Psoas muscle (tissue), 8 donors: Measurements from ENCODE around the gene FHAD1. TPM values are rescaled to one million over a fixed set of nuclear protein-coding genes. Genes with fewer than 3 reads are reported as not detected.

Source experiments
- ATAC-seq, 4 donors: fragments of 200-7000 bp; cut with Tn5 transposase; one replicate each; pipeline ENCODE4 v1.9.1; 2020; ENCODE audit warnings: moderate library complexity in 3 of 4, mild to moderate bottlenecking in 2 of 4
- DNase-seq, 2 donors: peaks; one replicate each; pipeline ENCODE4 v3.0.0-alpha.2; 2020
- H3K27ac ChIP-seq: fragments of 200-600 bp; one replicate; pipeline ENCODE4 v1.8.0; 2022
- H3K27me3 ChIP-seq, 3 donors: fragments of 200-600 bp in 1 of 3; one replicate each; pipeline versions ENCODE4 v1.6.1 to v1.8.0; 2013 to 2022; ENCODE audit warnings: low read length in 2 of 3, mild to moderate bottlenecking in 2 of 3, moderate library complexity in 1 of 3; ENCODE audit not compliant: insufficient read depth in 3 of 3
- H3K36me3 ChIP-seq, 2 donors: fragments of 200-600 bp in 1 of 2; one replicate each; pipeline versions ENCODE4 v1.6.1 to v1.8.0; 2013 to 2022; ENCODE audit warnings: low read depth in 1 of 2, mild to moderate bottlenecking in 1 of 2, moderate library complexity in 1 of 2; ENCODE audit not compliant: insufficient read depth in 1 of 2
- H3K4me1 ChIP-seq: fragments of 200-600 bp; one replicate; pipeline ENCODE4 v1.8.0; 2022
- H3K4me3 ChIP-seq: fragments of 200-600 bp; one replicate; pipeline ENCODE4 v1.8.0; 2022; ENCODE audit warnings: mild to moderate bottlenecking
- H3K9me3 ChIP-seq: fragments of 200-600 bp; one replicate; pipeline ENCODE4 v1.8.0; 2022
- CTCF ChIP-seq: fragments of 200-600 bp; IDR thresholded peaks from one replicate; pipeline ENCODE4 v1.8.0; 2022; ENCODE audit warnings: antibody characterized with exemption
- WGBS, 3 donors: extraction: QIAGEN DNeasy Blood & Tissue Kit; methylation state at CpG; one replicate each; pipeline versions ENCODE4 v1.1.6 to v1.1.7; 2013; 5-methylcytosine and 5-hydroxymethylcytosine counted together
- intact Hi-C, 2 donors: fragments of 100-400 bp; cut with DNase I; formaldehyde crosslinking; loops; one replicate each; pipeline versions ENCODE4 v1.11.0 to v1.14.2; 2022
- polyA plus RNA-seq, 3 donors: library from polyadenylated mRNA; stranded (reverse); fragments of 200-250 nt; gene quantifications; one replicate each; pipeline ENCODE4 v1.2.3, GENCODE V29; 2013
- total RNA-seq, 4 donors: library from RNA; stranded (reverse); fragmentation: NEBNext Ultra II Directional in 2 of 4; extraction: Animal tissue kit (Norgen Biotek cat#: 25700) in 2 of 4; gene quantifications; one replicate each; pipeline versions ENCODE4 v1.2.1 to v1.2.4, GENCODE V29; 2021 to 2023
- donor health status: healthy with polysubstance abuse.
- donor health status: DM: no; HTN: no; CAD: no; lungs with moderate emphysema.
- donor health status: Bipolar disorder and iron deficiency.
- donor health status: healthy.
- donor health status: DM: yes; HTN: yes; CAD: no.
- donor health status: DM: no; HTN: no; CAD: no.
- donor health status: DM: no; HTN: no; CAD: no.
- donor health status: DM: yes; HTN: yes; CAD: no.

The FHAD1 gene
- total and polyA plus RNA-seq, 7 donors: 0.03 to 0.24 (median 0.06) TPM; not detected in 4

- ATAC-seq (no peak), DNase-seq (no peak)
- WGBS, 3 donors: 88 to 96% (median 91%) methylated on average over 4 of the region's 4 CpGs
- intact Hi-C loops: no loop called here
- Histone ChIP-seq H3K36me3 (no peaks in the 10 kb centered on the region), H3K9me3 (no peaks in the 10 kb centered on the region), H3K4me3 (no peak overlapping the region), H3K4me1 (no peaks in the 10 kb centered on the region), H3K27ac (no peak overlapping the region), H3K27me3 (peaks cover 3 to 40% (median 9%) of the 10 kb centered on the region in 3 donors)
- TF ChIP-seq CTCF: no peak
These were observed 1.2 kb downstream of the FHAD1 start for GRCh38 chr1:15248216-15248615.

DNA sequence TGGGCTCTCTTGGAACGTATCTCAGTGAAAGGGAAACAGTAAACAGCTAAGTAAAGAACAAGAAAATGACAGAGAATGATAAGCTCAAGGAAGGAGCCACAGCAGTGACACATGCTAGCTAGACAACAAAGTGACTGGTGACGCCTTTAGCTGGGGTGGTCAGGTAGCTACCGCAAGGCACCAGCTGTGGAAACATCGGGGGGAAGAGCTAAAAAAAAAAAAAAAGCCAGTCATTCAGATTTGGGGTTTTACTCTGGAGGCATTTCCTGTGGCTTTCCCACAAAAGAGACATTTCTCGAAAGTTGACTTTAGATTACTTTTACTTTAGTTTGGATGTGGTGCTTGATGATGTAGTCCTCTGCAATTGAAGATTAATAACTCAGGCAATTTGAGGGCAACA is 2.1 kb downstream of the FHAD1 start:
- 56 to 63% (median 59%) methylated on average over 5 of the region's 5 CpGs for WGBS, 3 donors
- H3K4me3 ChIP-seq: no peak overlapping the region
- peaks cover 3 to 40% (median 9%) of the 10 kb centered on the region in 3 donors for H3K27me3 ChIP-seq
- no peaks in the 10 kb centered on the region for H3K9me3 ChIP-seq
- no peaks in the 10 kb centered on the region for H3K4me1 ChIP-seq
- TF ChIP-seq CTCF: no peak
- H3K36me3 ChIP-seq: no peaks in the 10 kb centered on the region
- ATAC-seq: no peak
- intact Hi-C loops: no loop called here
- H3K27ac ChIP-seq: no peak overlapping the region
- DNase-seq: no peak

GRCh38 chr1:15251857-15252835 is 5.1 kb downstream of the FHAD1 start:
- intact Hi-C loops: no loop called here
- no peak overlapping the region for H3K4me3 ChIP-seq
- no peak overlapping the region for H3K27ac ChIP-seq
- no peak for DNase-seq
- no peak for ATAC-seq
- H3K27me3 ChIP-seq: peaks cover 3 to 29% (median 9%) of the 10 kb centered on the region in 3 donors
- no peak for TF ChIP-seq CTCF
- H3K9me3 ChIP-seq: no peaks in the 10 kb centered on the region
- no peaks in the 10 kb centered on the region for H3K36me3 ChIP-seq
- WGBS, 3 donors: 58 to 68% (median 63%) methylated on average over 14 of the region's 14 CpGs
- H3K4me1 ChIP-seq: no peaks in the 10 kb centered on the region

GRCh38 chr1:15254559-15254958 is 7.5 kb downstream of the FHAD1 start:
- WGBS, 3 donors: 11 to 47% (median 35%) methylated on average over 2 of the region's 2 CpGs
- H3K27ac ChIP-seq: no peak overlapping the region

More at GRCh38 chr1:15254559-15254958, 7.5 kb downstream of the FHAD1 start:
- DNase-seq (no peak), ATAC-seq (no peak)
- no peaks in the 10 kb centered on the region for H3K9me3 ChIP-seq
- no peak overlapping the region for H3K4me3 ChIP-seq
- intact Hi-C loops: no loop called here
- peaks cover 0 to 11% (median 6%) of the 10 kb centered on the region in 3 donors for H3K27me3 ChIP-seq
- no peaks in the 10 kb centered on the region for H3K36me3 ChIP-seq
- no peaks in the 10 kb centered on the region for H3K4me1 ChIP-seq
- no peak for TF ChIP-seq CTCF
